ENCODE data around the gene GYPC.

GYPC gene

DNA sequence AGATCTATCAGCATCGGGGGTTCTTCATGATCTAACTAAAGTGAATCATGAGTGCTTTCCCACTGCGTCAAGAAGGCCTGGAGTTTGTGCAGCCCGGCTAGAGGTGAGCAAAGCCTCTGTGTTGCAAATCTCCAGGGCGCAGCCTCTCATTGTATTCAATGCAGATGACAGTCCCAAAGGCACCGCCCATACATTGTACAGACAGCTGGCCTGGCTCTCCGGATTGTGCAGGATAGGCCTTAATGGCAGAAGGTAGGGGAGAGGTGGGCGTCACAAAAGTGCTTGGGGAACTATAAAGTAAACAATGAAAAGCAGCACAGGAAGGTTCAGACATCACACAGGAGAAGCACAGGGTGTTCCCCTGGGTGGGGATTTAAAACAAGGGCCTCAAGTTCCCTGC lies 907 bp upstream of the GYPC start:
- TF ChIP-seq, protein P1, sequence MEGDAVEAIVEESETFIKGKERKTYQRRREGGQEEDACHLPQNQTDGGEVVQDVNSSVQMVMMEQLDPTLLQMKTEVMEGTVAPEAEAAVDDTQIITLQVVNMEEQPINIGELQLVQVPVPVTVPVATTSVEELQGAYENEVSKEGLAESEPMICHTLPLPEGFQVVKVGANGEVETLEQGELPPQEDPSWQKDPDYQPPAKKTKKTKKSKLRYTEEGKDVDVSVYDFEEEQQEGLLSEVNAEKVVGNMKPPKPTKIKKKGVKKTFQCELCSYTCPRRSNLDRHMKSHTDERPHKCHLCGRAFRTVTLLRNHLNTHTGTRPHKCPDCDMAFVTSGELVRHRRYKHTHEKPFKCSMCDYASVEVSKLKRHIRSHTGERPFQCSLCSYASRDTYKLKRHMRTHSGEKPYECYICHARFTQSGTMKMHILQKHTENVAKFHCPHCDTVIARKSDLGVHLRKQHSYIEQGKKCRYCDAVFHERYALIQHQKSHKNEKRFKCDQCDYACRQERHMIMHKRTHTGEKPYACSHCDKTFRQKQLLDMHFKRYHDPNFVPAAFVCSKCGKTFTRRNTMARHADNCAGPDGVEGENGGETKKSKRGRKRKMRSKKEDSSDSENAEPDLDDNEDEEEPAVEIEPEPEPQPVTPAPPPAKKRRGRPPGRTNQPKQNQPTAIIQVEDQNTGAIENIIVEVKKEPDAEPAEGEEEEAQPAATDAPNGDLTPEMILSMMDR (IDR thresholded peaks at IDR 0.05) = no peak

DNA sequence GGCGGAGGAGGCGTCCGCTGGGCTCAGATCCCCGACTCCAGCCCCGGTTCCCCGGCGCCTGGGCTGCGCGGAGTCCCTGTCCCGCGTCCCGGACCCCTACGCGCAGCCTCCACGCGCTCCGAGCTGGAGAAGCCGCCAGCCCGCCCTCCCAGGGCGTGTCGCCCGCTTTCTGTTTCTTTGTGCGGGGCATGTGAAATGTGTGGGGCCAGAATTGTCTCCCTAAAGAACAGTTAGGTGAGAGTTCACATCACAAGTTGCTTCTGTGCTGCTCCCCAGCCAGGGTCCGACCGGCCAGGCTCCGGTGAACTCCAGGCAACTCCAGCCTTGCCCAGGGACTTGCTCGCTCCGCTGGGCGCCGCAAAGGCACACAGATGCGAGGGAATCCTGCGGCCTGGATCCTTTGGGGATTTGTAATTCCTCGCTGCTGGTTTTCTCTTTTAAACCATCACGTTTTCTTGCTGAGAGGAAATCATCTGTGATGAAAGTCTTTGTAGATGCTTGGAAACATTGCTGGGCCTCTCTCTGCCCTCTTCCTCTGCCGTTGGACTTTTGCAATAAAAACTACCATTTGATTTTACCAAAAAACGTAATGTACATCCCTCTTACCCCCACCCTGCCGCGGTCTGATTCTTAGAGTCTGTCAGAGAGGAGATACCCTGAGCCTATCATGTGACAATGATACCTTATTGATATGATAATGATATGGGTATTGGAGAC lies 631 bp downstream of the GYPC start:
- TF ChIP-seq, protein P1 (IDR thresholded peaks at IDR 0.05) = no peak

DNA sequence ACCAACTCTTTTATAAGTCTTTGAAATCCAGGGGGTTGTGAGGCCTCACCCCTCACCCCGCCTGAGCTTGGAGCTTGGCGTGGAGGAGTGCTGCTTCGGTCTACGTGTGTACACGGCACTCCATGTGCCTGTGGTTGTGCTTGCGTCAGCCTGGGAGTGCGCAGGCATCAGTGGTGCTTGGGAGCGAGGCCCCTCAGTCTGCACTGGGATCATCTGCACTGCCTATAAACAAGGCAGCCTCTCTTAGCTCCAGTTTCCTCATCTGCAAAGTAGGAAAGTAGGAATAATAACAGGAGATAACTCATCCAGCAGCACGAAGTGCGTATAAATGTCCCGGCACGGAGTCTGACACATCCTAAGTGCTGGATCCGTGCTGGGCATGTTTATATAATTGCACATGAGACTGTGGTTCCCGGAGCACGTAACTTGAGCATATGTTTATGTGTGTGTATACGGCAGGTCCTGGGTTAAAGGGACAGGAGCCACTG lies 1.2 kb downstream of the GYPC start:
- TF ChIP-seq, protein P1 (IDR thresholded peaks at IDR 0.05) = no peak

DNA sequence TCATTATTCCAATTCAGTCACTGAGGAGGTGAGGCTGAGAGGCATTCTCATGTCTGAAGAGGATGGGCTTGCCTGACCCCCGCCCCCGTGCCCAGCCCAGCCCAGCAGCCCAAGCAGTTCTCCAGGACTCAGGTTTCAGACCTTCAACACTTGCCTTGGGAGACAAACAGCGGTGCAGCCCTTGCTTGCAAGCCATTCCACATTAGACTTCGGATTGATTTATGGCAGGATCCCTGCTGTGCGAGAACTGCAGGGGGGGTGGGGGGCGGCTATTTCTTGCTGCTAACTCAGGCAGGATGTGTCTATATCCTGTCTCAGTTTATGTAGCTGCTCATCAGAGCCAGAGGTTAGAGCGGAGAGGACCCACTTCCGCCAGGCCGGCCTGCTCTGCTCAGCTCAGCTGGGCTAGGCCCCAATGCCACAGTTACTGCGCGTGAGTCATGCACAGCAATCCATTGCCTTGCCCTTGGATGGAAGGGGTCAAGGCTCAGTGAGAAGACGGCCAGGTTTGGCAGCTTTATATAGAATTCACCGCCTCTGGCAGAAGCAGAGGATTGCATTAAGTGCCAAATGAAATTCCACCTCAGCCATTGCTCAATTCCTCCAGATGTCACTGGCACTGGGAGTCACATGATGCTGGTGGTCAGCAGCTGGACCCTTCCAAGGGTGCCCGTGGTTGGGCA lies 1.8 kb downstream of the GYPC start:
- TF ChIP-seq, protein P1 (IDR thresholded peaks at IDR 0.05) = no peak

DNA sequence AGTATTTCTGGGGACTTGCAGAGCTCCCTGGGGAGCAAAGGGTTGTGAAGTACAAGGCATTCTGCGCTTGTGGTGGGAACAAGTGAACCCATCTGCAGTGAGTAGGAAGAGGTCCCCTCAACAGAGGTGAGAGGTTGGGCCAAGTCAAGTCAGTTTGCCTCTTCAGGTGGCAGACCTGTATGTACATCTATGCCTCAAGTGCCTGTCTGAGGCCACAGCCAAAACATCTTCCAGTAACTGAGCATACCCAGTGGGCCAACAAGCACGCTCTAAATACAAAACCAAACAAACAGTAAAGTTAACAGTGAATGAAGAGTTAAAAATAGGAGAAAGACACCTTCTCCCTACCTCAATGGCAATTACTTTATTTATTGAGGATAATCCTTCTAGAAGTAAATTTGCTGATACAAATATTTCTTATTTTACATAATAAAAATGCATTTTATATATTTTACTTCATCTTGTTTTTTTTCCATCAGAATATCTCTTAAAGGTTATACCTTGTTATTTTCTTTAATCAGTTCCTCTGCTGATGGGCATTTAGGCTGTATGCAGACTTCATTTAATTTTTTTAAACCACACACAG lies 2.5 kb downstream of the GYPC start:
- TF ChIP-seq, protein P1 (IDR thresholded peaks at IDR 0.05) = no peak

DNA sequence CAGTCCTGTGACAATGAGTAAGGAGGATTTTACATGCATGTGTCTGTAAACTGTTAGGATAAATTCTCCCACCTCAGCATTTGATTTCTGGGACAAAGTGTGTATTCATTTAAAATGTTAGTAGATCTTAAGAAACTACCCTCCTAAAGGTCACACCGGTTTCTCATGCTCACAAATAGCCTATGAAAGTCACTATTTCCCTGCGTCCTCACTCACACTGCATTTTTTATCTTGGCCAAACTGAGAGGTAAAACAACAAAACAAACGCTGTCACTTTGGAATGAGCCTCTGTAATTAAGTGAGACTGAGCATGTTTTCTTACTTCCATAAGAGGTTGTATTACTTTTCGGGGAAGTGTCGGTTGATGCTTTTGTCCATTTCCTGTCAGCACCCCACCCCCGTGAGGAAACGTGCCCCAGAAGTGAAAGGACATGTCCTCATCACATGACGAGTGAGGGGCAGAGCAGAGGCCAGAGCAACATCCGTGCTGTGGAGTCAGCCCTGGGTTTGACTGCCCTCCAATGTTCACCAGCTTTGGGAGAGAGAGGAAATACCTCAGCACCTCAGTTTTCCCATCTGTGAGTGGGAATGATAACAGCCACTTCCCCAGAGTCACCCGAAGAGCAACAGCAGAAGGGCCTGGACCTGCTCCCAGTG lies 3.1 kb downstream of the GYPC start:
- TF ChIP-seq, protein P1 (IDR thresholded peaks at IDR 0.05) = no peak

All from LNCAP (cell line).